Measurements from ENCODE around the gene SNRPB. TPM values are rescaled to one million over a fixed set of nuclear protein-coding genes. Genes with fewer than 3 reads are reported as not detected.

SNRPB gene
- total RNA-seq, 1 experiment from 2014 or later: 349 TPM

DNA sequence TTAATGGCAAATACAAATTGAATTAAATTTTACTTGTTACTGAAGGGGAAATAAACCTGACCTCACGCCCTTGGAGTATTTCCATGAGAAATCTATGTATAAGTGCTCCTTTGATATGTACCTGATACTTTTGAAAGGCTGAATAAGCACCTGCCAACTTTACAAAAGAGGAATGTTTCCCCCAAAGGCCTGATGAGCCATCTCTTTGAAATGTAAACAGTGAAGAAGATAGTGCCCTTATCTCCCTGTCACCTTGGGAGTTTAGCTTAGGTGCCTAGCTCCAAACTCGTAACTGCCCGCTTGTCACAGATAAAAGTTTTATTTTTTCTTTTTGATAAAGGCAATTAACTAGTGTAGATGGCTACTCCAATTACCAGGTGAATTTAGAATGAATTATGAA is 39.2 kb upstream of the SNRPB start:
- DNase-seq: peak in 1 of 2 experiments; percentile 21
- H3K27me3 ChIP-seq (ENCODE audit: insufficient read depth, low read depth): no peaks in the 10 kb centered on the region
- peak overlapping the region; percentile 98; the same call in 1 of the 2 replicates for H2AFZ ChIP-seq
- no peaks in the 10 kb centered on the region for H3K9me2 ChIP-seq (ENCODE audit: insufficient read depth)
- peak overlapping the region; percentile 88 for H3K4me2 ChIP-seq
- no peak for TF ChIP-seq EZH2 (IDR thresholded peaks at IDR 0.05; ENCODE audit: low read depth)
- TF ChIP-seq, protein P1, sequence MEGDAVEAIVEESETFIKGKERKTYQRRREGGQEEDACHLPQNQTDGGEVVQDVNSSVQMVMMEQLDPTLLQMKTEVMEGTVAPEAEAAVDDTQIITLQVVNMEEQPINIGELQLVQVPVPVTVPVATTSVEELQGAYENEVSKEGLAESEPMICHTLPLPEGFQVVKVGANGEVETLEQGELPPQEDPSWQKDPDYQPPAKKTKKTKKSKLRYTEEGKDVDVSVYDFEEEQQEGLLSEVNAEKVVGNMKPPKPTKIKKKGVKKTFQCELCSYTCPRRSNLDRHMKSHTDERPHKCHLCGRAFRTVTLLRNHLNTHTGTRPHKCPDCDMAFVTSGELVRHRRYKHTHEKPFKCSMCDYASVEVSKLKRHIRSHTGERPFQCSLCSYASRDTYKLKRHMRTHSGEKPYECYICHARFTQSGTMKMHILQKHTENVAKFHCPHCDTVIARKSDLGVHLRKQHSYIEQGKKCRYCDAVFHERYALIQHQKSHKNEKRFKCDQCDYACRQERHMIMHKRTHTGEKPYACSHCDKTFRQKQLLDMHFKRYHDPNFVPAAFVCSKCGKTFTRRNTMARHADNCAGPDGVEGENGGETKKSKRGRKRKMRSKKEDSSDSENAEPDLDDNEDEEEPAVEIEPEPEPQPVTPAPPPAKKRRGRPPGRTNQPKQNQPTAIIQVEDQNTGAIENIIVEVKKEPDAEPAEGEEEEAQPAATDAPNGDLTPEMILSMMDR (conservative IDR thresholded peaks at IDR 0.05): no peak
- intact Hi-C loops (cut with micrococcal nuclease; ENCODE audit: unreplicated experiment): no loop called here
- H3K9me3 ChIP-seq (ENCODE audit: insufficient read depth, low read depth): no peaks in the 10 kb centered on the region
- peaks cover 18% of the 10 kb centered on the region for H3K79me2 ChIP-seq (ENCODE audit: low read depth)
- ChIA-PET POLR2A (ENCODE audit: unreplicated experiment) (no interaction called here), CTCF (interaction anchor here (1.0 kb wide), 1 partner anchor 15 kb away, joined by 3 read pairs; no protein-coding TSS in a partner anchor)
- H3K27ac ChIP-seq: no peak overlapping the region
- peaks cover 10% of the 10 kb centered on the region; the same call in 1 of the 2 replicates for H3K4me1 ChIP-seq (replicated peaks; ENCODE audit: insufficient read depth)
- no TSS peak for BruUV-seq (replicated peaks)
- no peaks in the 10 kb centered on the region for H3K36me3 ChIP-seq (ENCODE audit: low read depth)
- no peaks in the 10 kb centered on the region for H4K20me1 ChIP-seq (ENCODE audit: insufficient read depth)
- H3K4me3 ChIP-seq: peak overlapping the region; percentile 65; the same call in 1 of the 2 replicates
- H3F3A ChIP-seq (ENCODE audit: insufficient read depth, low read depth): no peaks in the 10 kb centered on the region

DNA sequence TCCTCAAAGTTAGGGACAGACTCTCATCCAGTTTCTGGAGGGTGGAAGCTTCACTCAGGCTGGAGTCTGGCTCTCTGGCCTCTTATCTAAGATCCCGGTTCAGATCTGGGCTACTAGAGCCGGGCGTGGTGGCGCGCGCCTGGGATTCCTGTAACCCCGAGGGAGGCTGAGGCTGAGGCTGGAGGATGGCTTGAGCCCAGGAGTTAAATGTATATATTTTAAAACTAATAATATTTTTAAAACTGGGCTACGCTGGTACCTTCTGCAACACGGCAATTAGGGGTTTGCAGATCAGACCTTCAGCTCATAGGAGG is 38.8 kb upstream of the SNRPB start:
- H3K4me2 ChIP-seq: peak overlapping the region; percentile 88
- no peaks in the 10 kb centered on the region for H3K36me3 ChIP-seq (ENCODE audit: low read depth)
- ChIA-PET CTCF (no interaction called here), POLR2A (ENCODE audit: unreplicated experiment) (no interaction called here)
- H3K27me3 ChIP-seq (ENCODE audit: insufficient read depth, low read depth): no peaks in the 10 kb centered on the region
- TSS peak; percentile 98 for BruUV-seq (replicated peaks)
- peak overlapping the region; percentile 65 for H3K4me3 ChIP-seq
- peaks cover 18% of the 10 kb centered on the region for H3K79me2 ChIP-seq (ENCODE audit: low read depth)
- peaks cover 10% of the 10 kb centered on the region; the same call in 1 of the 2 replicates for H3K4me1 ChIP-seq (replicated peaks; ENCODE audit: insufficient read depth)
- H3K9me3 ChIP-seq (ENCODE audit: insufficient read depth, low read depth): no peaks in the 10 kb centered on the region
- H3K27ac ChIP-seq: no peak overlapping the region
- peak overlapping the region; percentile 98 for H2AFZ ChIP-seq
- intact Hi-C loops (cut with micrococcal nuclease; ENCODE audit: unreplicated experiment): no loop called here
- TF ChIP-seq, protein P1 (conservative IDR thresholded peaks at IDR 0.05): no peak
- TF ChIP-seq EZH2 (IDR thresholded peaks at IDR 0.05; ENCODE audit: low read depth): no peak
- DNase-seq: no peak
- no peaks in the 10 kb centered on the region for H3F3A ChIP-seq (ENCODE audit: insufficient read depth, low read depth)
- no peaks in the 10 kb centered on the region for H3K9me2 ChIP-seq (ENCODE audit: insufficient read depth)
- no peaks in the 10 kb centered on the region for H4K20me1 ChIP-seq (ENCODE audit: insufficient read depth)

DNA sequence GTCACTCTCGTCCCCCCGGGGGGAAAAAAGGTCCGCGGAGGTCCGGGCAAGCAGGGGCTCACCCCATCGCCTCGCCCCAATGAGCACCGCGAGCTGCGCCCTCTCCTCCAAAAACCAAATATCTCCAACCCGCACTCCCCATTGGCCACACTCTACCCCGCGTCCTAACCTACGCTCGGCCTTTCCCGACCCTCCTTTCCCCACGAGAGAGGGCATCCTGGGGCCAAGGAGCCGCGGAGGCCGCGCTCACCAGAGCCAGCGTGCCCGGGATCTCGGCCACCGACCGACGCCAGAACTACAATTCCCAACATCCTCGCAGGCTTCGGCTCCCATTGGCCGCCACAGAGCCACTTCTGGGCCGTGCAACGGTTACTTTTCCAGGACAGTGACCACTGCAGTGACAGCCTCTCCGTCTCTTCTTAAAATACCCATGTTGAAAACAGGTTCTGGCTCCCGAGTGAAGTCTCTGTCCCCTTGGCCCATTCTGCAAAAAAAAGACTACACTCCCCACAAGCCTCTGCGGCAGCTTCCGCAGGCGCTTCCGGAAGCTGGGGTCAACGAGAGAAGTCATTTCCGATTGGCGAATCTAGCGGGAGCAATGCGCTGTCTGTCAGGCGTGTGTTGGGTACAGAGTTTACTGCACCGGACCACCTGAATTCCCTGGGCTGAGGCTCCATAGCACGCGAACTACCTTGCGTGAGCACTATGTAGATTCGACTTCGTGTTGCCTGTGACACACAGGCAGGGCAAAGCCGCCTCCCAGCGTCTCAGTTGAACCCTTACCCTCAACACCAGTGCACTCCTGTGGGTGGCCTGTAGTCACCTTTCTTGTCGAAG is 38.3 kb upstream of the SNRPB start, which contains the start of gene ZNF343:
Gene ZNF343 (minus strand): TSS at position 285 of the 837 bp plus-strand sequence. CDS start 15,020 bp downstream, outside the sequence.
- H3K27me3 ChIP-seq (ENCODE audit: insufficient read depth, low read depth): no peaks in the 10 kb centered on the region
- no peaks in the 10 kb centered on the region for H4K20me1 ChIP-seq (ENCODE audit: insufficient read depth)
- DNase-seq: peak; percentile 69 to 76
- no peaks in the 10 kb centered on the region for H3K9me3 ChIP-seq (ENCODE audit: insufficient read depth, low read depth)
- no peaks in the 10 kb centered on the region for H3F3A ChIP-seq (ENCODE audit: insufficient read depth, low read depth)
- ChIA-PET POLR2A (ENCODE audit: unreplicated experiment) (interaction anchor here (0.6 kb wide), 1 partner anchor 54 kb away, joined by 5 read pairs; no protein-coding TSS in a partner anchor), CTCF (no interaction called here)
- H3K79me2 ChIP-seq (ENCODE audit: low read depth): peaks cover 22% of the 10 kb centered on the region
- H3K4me1 ChIP-seq (replicated peaks; ENCODE audit: insufficient read depth): peaks cover 10% of the 10 kb centered on the region; the same call in 1 of the 2 replicates
- peak within 1 kb of the TSS; percentile 88 for H3K4me2 ChIP-seq
- no TSS peak for BruUV-seq (replicated peaks)
- H2AFZ ChIP-seq: peak within 1 kb of the TSS; percentile 98
- H3K4me3 ChIP-seq: peak within 1 kb of the TSS; percentile 65
- H3K36me3 ChIP-seq (ENCODE audit: low read depth): no peaks in the 10 kb centered on the region
- intact Hi-C loops (cut with micrococcal nuclease; ENCODE audit: unreplicated experiment): no loop called here
- H3K9me2 ChIP-seq (ENCODE audit: insufficient read depth): no peaks in the 10 kb centered on the region
- H3K27ac ChIP-seq: no peak within 1 kb of the TSS
- no peak for TF ChIP-seq EZH2 (IDR thresholded peaks at IDR 0.05; ENCODE audit: low read depth)
- TF ChIP-seq, protein P1 (conservative IDR thresholded peaks at IDR 0.05): no peak
